ENCODE data around the gene PALLD.

Gene PALLD

GRCh38 chr4:168705121-168705520 lies 208.3 kb downstream of the PALLD start:
- Histone ChIP-seq H3K4me2 (ENCODE audit: low read depth, low read length) (no peak overlapping the region), H3K36me3 (replicated peaks; ENCODE audit: insufficient read depth, low read length) (no peaks in the 10 kb centered on the region), H3K27ac (ENCODE audit: low read length) (no peak overlapping the region), H3K79me2 (ENCODE audit: low read length) (no peaks in the 10 kb centered on the region), H3K9me2 (replicated peaks; ENCODE audit: insufficient read depth, low read length) (no peaks in the 10 kb centered on the region), H3K9me3 (replicated peaks; ENCODE audit: insufficient read depth, low read length) (no peaks in the 10 kb centered on the region), H3K4me1 (ENCODE audit: low read length) (no peaks in the 10 kb centered on the region), H2AFZ (ENCODE audit: low read length) (no peak overlapping the region), H3F3A (ENCODE audit: insufficient read depth, low read length) (no peaks in the 10 kb centered on the region), H3K27me3 (replicated peaks; ENCODE audit: insufficient read depth, low read length) (no peaks in the 10 kb centered on the region), H4K20me1 (ENCODE audit: insufficient read depth, low read length) (no peaks in the 10 kb centered on the region), H3K9ac (ENCODE audit: low read length) (no peak overlapping the region), H3K4me3 (ENCODE audit: low read length) (no peak overlapping the region)
- TF ChIP-seq CTCF (IDR thresholded peaks at IDR 0.05; ENCODE audit: low read length) (no peak), EZH2phosphoT487 (IDR thresholded peaks at IDR 0.05; ENCODE audit: low read length) (no peak), EZH2 (optimal IDR thresholded peaks at IDR 0.05; ENCODE audit: low read depth, low read length) (no peak)
- no peak for DNase-seq

GRCh38 chr4:168707205-168707604 lies 210.4 kb downstream of the PALLD start:
- Histone ChIP-seq H4K20me1 (ENCODE audit: insufficient read depth, low read length) (no peaks in the 10 kb centered on the region), H3K9me2 (replicated peaks; ENCODE audit: insufficient read depth, low read length) (no peaks in the 10 kb centered on the region), H2AFZ (ENCODE audit: low read length) (no peak overlapping the region), H3K4me2 (ENCODE audit: low read depth, low read length) (no peak overlapping the region), H3K79me2 (ENCODE audit: low read length) (no peaks in the 10 kb centered on the region), H3K4me3 (ENCODE audit: low read length) (no peak overlapping the region), H3F3A (ENCODE audit: insufficient read depth, low read length) (no peaks in the 10 kb centered on the region), H3K4me1 (ENCODE audit: low read length) (no peaks in the 10 kb centered on the region), H3K9me3 (replicated peaks; ENCODE audit: insufficient read depth, low read length) (no peaks in the 10 kb centered on the region), H3K9ac (ENCODE audit: low read length) (no peak overlapping the region), H3K27me3 (replicated peaks; ENCODE audit: insufficient read depth, low read length) (no peaks in the 10 kb centered on the region), H3K27ac (ENCODE audit: low read length) (no peak overlapping the region), H3K36me3 (replicated peaks; ENCODE audit: insufficient read depth, low read length) (no peaks in the 10 kb centered on the region)
- DNase-seq: no peak
- no peak for TF ChIP-seq CTCF (IDR thresholded peaks at IDR 0.05; ENCODE audit: low read length)

GRCh38 chr4:168708108-168708507 lies 211.3 kb downstream of the PALLD start:
- Histone ChIP-seq H2AFZ (ENCODE audit: low read length) (no peak overlapping the region), H3K27ac (ENCODE audit: low read length) (no peak overlapping the region), H4K20me1 (ENCODE audit: insufficient read depth, low read length) (no peaks in the 10 kb centered on the region), H3K9me2 (replicated peaks; ENCODE audit: insufficient read depth, low read length) (no peaks in the 10 kb centered on the region), H3F3A (ENCODE audit: insufficient read depth, low read length) (no peaks in the 10 kb centered on the region), H3K9ac (ENCODE audit: low read length) (no peak overlapping the region), H3K27me3 (replicated peaks; ENCODE audit: insufficient read depth, low read length) (no peaks in the 10 kb centered on the region), H3K4me2 (ENCODE audit: low read depth, low read length) (no peak overlapping the region), H3K36me3 (replicated peaks; ENCODE audit: insufficient read depth, low read length) (no peaks in the 10 kb centered on the region), H3K4me3 (ENCODE audit: low read length) (no peak overlapping the region), H3K79me2 (ENCODE audit: low read length) (no peaks in the 10 kb centered on the region), H3K4me1 (ENCODE audit: low read length) (no peaks in the 10 kb centered on the region), H3K9me3 (replicated peaks; ENCODE audit: insufficient read depth, low read length) (no peaks in the 10 kb centered on the region)
- TF ChIP-seq CTCF (IDR thresholded peaks at IDR 0.05; ENCODE audit: low read length): no peak
- TF ChIP-seq EZH2phosphoT487 (IDR thresholded peaks at IDR 0.05; ENCODE audit: low read length): no peak
- DNase-seq: no peak
